Measurements from ENCODE around the gene DCAF11.

DNA sequence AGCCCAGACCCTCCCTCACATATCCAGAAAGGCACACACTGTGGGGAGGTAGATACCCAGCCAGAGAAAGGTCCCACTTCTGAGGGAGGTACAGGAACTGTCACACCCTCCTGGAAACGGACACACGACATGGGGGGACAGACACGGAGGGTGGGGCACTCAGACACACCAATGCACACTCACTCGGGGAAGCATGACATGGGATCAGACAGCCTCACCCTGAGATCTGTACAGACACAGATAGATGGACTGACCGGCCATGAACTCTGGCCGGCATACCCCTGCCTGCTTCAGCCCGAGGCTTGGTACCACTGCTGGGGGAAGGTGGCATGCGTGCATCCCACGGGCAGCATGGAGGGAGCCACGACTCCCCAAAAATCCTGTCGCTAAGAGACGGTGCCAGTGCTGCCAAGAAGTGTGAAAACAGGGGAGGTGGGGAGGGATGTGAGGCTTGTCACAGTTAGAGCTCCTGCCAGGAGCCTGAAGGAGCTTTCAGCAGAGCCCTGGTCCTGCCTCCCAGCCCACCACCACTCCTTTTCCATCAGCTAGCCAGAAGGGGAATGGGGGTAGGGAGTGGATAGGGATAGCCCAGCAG lies 42.6 kb upstream of the DCAF11 start:
- TF ChIP-seq, protein P1, sequence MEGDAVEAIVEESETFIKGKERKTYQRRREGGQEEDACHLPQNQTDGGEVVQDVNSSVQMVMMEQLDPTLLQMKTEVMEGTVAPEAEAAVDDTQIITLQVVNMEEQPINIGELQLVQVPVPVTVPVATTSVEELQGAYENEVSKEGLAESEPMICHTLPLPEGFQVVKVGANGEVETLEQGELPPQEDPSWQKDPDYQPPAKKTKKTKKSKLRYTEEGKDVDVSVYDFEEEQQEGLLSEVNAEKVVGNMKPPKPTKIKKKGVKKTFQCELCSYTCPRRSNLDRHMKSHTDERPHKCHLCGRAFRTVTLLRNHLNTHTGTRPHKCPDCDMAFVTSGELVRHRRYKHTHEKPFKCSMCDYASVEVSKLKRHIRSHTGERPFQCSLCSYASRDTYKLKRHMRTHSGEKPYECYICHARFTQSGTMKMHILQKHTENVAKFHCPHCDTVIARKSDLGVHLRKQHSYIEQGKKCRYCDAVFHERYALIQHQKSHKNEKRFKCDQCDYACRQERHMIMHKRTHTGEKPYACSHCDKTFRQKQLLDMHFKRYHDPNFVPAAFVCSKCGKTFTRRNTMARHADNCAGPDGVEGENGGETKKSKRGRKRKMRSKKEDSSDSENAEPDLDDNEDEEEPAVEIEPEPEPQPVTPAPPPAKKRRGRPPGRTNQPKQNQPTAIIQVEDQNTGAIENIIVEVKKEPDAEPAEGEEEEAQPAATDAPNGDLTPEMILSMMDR (IDR thresholded peaks at IDR 0.05; ENCODE audit: insufficient read depth, low read length, poor library complexity, severe bottlenecking): no peak
- no peak for TF ChIP-seq EZH2phosphoT487 (conservative IDR thresholded peaks at IDR 0.05; ENCODE audit: low read length)
